HepG2 (cell line): ENCODE data around the gene MLX. TPM values are rescaled to one million over a fixed set of nuclear protein-coding genes. Genes with fewer than 3 reads are reported as not detected.
A peak's percentile ranks its signal among the peaks of the same experiment; 100 is the strongest.

ENCODE experiments used
- ATAC-seq: fragments of 200-7000 bp; cut with Tn5 transposase; 3 replicates; pipeline ENCODE4 v1.9.1; 2020; ENCODE audit warnings: mild to moderate bottlenecking, moderate library complexity
- BruUV-seq: library from RNA; stranded (reverse); fragments of 400-500 nt; replicated peaks from 2 replicates; lab custom pipeline; 2021; lab: Mats Ljungman, UMichigan
- CTCF ChIA-PET: fragments of 300-600 bp; formaldehyde crosslinking; extraction: SDS; loops from one replicate; lab custom pipeline; 2021; ENCODE audit warnings: low total read pairs, inconsistent platforms, low intra/inter-chr PET ratio; lab: Yijun Ruan, JAX
- POLR2A ChIA-PET: fragments of 350-600 bp; sonication (Branson Sonifier 250); formaldehyde crosslinking; loops from one replicate; lab custom pipeline; 2020; ENCODE audit warnings: antibody characterized with exemption, inconsistent platforms; lab: Yijun Ruan, JAX
- DNase-seq: peaks from one replicate; pipeline ENCODE4 v3.0.0-alpha.2; 2015; ENCODE audit warnings: low spot score
- FAIRE-seq: peaks from 3 replicates; lab custom pipeline; 2011; peaks lifted over from hg19 to GRCh38; lab: Jason Lieb, UNC
- H2AFZ ChIP-seq: one replicate; pipeline ENCODE4 v1.6.1; 2011; ENCODE audit warnings: low read length, inconsistent platforms
- H3K27ac ChIP-seq: fragments of 300-600 bp; 3 replicates; pipeline ENCODE4 v1.8.0; 2011; ENCODE audit warnings: mixed run types, mild to moderate bottlenecking, mixed read lengths, low read length, inconsistent platforms; ENCODE audit not compliant: insufficient read depth; ENCODE audit errors: extremely low read length
- H3K27me3 ChIP-seq, 2 experiments: fragments of 200-600 bp in 1 of 2; 2 replicates in 1 of 2; 3 replicates in 1 of 2; pipeline versions ENCODE4 v1.6.0 to v1.8.0; 2011; ENCODE audit warnings: low read length in 2 of 2, mild to moderate bottlenecking in 2 of 2, moderate library complexity in 2 of 2, inconsistent platforms in 1 of 2; ENCODE audit not compliant: insufficient read depth in 2 of 2, control insufficient read depth in 1 of 2
- H3K36me3 ChIP-seq, 2 experiments: fragments of 200-600 bp in 1 of 2; replicated peaks in 1 of 2; 2 replicates in 1 of 2; 3 replicates in 1 of 2; pipeline versions ENCODE4 v1.5.1 to v1.8.0; 2011; ENCODE audit warnings: low read length in 2 of 2, inconsistent platforms in 1 of 2; ENCODE audit not compliant: insufficient read depth in 2 of 2, control insufficient read depth in 1 of 2
- H3K4me1 ChIP-seq: 2 replicates; pipeline ENCODE4 v1.5.1; 2012; ENCODE audit warnings: low read length, inconsistent platforms; ENCODE audit not compliant: insufficient read depth
- H3K4me2 ChIP-seq: 2 replicates; pipeline ENCODE4 v1.6.0; 2011; ENCODE audit warnings: low read depth, low read length, inconsistent platforms
- H3K4me3 ChIP-seq, 3 experiments: fragments of 200-600 bp in 1 of 3; sonication (generic), shearing (Covaris generic) in 1 of 3; replicated peaks in 1 of 3; 2 replicates each; pipeline ENCODE4 v1.5.1; 2011 to 2016; ENCODE audit warnings: low read length in 3 of 3, inconsistent platforms in 2 of 3, low read depth in 2 of 3, mild to moderate bottlenecking in 2 of 3, control low read depth in 1 of 3, mixed read lengths in 1 of 3; ENCODE audit not compliant: insufficient read depth in 1 of 3
- H3K79me2 ChIP-seq: one replicate; pipeline ENCODE4 v1.6.1; 2011; ENCODE audit warnings: low read length, inconsistent platforms; ENCODE audit not compliant: insufficient read depth
- H3K9ac ChIP-seq: 2 replicates; pipeline ENCODE4 v1.6.0; 2011; ENCODE audit warnings: mild to moderate bottlenecking, low read depth, low read length, inconsistent platforms; ENCODE audit not compliant: insufficient read depth
- H3K9me3 ChIP-seq: 2 replicates; pipeline ENCODE4 v1.5.1; 2012; ENCODE audit warnings: mild to moderate bottlenecking, low read length
- H4K20me1 ChIP-seq: 2 replicates; pipeline ENCODE4 v1.6.0; 2011; ENCODE audit warnings: inconsistent platforms, mild to moderate bottlenecking, low read length, moderate library complexity; ENCODE audit not compliant: insufficient read depth
- FOXO1 ChIP-seq: sonication (generic); formaldehyde crosslinking; IDR thresholded peaks from 2 replicates; pipeline ENCODE4 v1.4.0; 2020; ENCODE audit warnings: missing genetic modification reagents
- HNF4G ChIP-seq, 2 experiments: sonication (generic) in 1 of 2; formaldehyde crosslinking in 1 of 2; IDR thresholded peaks; 2 replicates each; pipeline versions ENCODE4 v1.4.0 to v1.6.1; 2011 to 2020; ENCODE audit warnings: borderline replicate concordance in 2 of 2, low read depth in 2 of 2, mild to moderate bottlenecking in 2 of 2, low read length in 1 of 2, missing genetic modification reagents in 1 of 2, moderate library complexity in 1 of 2
- KAT8 ChIP-seq: IDR thresholded peaks from 2 replicates; pipeline ENCODE4 v1.6.1; 2016; ENCODE audit warnings: missing genetic modification reagents, missing compliant biosample characterization
- MEIS2 ChIP-seq: sonication (generic); formaldehyde crosslinking; IDR thresholded peaks from 2 replicates; pipeline ENCODE4 v1.9.0; 2021; ENCODE audit warnings: mild to moderate bottlenecking, missing genetic modification reagents
- NR1H2 ChIP-seq: sonication (generic); formaldehyde crosslinking; IDR thresholded peaks from 2 replicates; pipeline ENCODE4 v1.8.1; 2022; ENCODE audit warnings: low read depth, missing genetic modification reagents, borderline replicate concordance
- RBAK ChIP-seq: sonication (generic); formaldehyde crosslinking; IDR thresholded peaks from 2 replicates; pipeline ENCODE4 v1.5.1; 2020; ENCODE audit warnings: mild to moderate bottlenecking, missing genetic modification reagents
- RBM22 ChIP-seq: fragments of 200-400 bp; formaldehyde crosslinking; optimal IDR thresholded peaks from 2 replicates; pipeline ENCODE3; 2017; ENCODE audit warnings: mild to moderate bottlenecking, low read length, moderate library complexity
- SMYD3 ChIP-seq: sonication (generic); formaldehyde crosslinking; IDR thresholded peaks from 2 replicates; pipeline ENCODE4 v1.8.1; 2023; ENCODE audit warnings: mild to moderate bottlenecking, missing genetic modification reagents
- STAG1 ChIP-seq: sonication (generic); formaldehyde crosslinking; IDR thresholded peaks from 2 replicates; pipeline ENCODE4 v1.4.0; 2020; ENCODE audit warnings: missing genetic modification reagents
- TBX3 ChIP-seq: fragments of 450-650 bp; IDR thresholded peaks from 2 replicates; pipeline ENCODE4 v1.6.1; 2017; ENCODE audit warnings: antibody characterized with exemption, mild to moderate bottlenecking, inconsistent platforms, borderline replicate concordance
- TCF7 ChIP-seq: sonication (generic); IDR thresholded peaks from 2 replicates; pipeline ENCODE4 v1.6.1; 2016; ENCODE audit warnings: antibody characterized with exemption, low read depth
- U2AF1 ChIP-seq: fragments of 200-400 bp; formaldehyde crosslinking; optimal IDR thresholded peaks from 2 replicates; pipeline ENCODE3; 2017; ENCODE audit warnings: mild to moderate bottlenecking, low read depth, low read length
- WIZ ChIP-seq: sonication (generic); formaldehyde crosslinking; IDR thresholded peaks from 2 replicates; pipeline ENCODE4 v1.5.1; 2020; ENCODE audit warnings: mild to moderate bottlenecking, missing genetic modification reagents
- ZBTB8A ChIP-seq: sonication (generic); formaldehyde crosslinking; IDR thresholded peaks from 2 replicates; pipeline ENCODE4 v1.4.0; 2020; ENCODE audit warnings: mild to moderate bottlenecking, low read depth, missing genetic modification reagents, borderline replicate concordance
- ZNF138 ChIP-seq: sonication (generic); formaldehyde crosslinking; IDR thresholded peaks from 2 replicates; pipeline ENCODE4 v1.5.0; 2020; ENCODE audit warnings: mild to moderate bottlenecking, low read depth, missing genetic modification reagents
- ZNF160 ChIP-seq: sonication (generic); formaldehyde crosslinking; IDR thresholded peaks from 2 replicates; pipeline ENCODE4 v1.8.0; 2022; ENCODE audit warnings: mild to moderate bottlenecking, inconsistent platforms, missing genetic modification reagents
- ZNF232 ChIP-seq: sonication (generic); formaldehyde crosslinking; IDR thresholded peaks from 2 replicates; pipeline ENCODE4 v1.4.0; 2020; ENCODE audit warnings: missing genetic modification reagents, borderline replicate concordance
- ZNF513 ChIP-seq: sonication (generic); formaldehyde crosslinking; conservative IDR thresholded peaks from 2 replicates; pipeline ENCODE4 v1.5.0; 2020; ENCODE audit warnings: missing genetic modification reagents
- WGBS: methylation state at CpG from one replicate; pipeline ENCODE4 v1.1.6; 2017; ENCODE audit warnings: low lambda C conversion rate; 5-methylcytosine and 5-hydroxymethylcytosine counted together
- in situ Hi-C: cut with HindIII; loops from 2 replicates; pipeline ENCODE4 v1.10.0; 2017; ENCODE audit warnings: low pct_unique_long_range_greater_than_20kb; ENCODE audit not compliant: extremely low pct_ligation_motif_present
- intact Hi-C: fragments of 100-400 bp; cut with micrococcal nuclease; formaldehyde crosslinking; loops from one replicate; pipeline ENCODE4 v1.10.0; 2022; ENCODE audit not compliant: unreplicated experiment
- polyA plus RNA-seq, 8 experiments: library from polyadenylated mRNA; depleted of rRNA in 3 of 8; stranded (reverse) in 7 of 8; unstranded in 1 of 8; fragments of >200 nt; fragmentation: Illumina TruSeq in 4 of 8; extraction: Trizol in 4 of 8; gene quantifications; 2 replicates each; pipeline versions ENCODE4 v1.2.1 to v1.2.3, GENCODE V29; 2011 to 2016; ENCODE audit warnings: low read depth in 4 of 8, missing spikeins in 1 of 8, mixed read lengths in 1 of 8; ENCODE audit not compliant: insufficient read depth in 1 of 8
- total RNA-seq, 5 experiments: library from RNA; depleted of rRNA; stranded (reverse); fragments of >200 nt; fragmentation: Illumina TruSeq; extraction: Trizol; gene quantifications; 2 replicates each; pipeline ENCODE4 v1.2.3, GENCODE V29; 2016; ENCODE audit warnings: low read depth in 1 of 5
- TF ChIP-seq, protein P1 (sequence below): sonication (generic); formaldehyde crosslinking; IDR thresholded peaks from 2 replicates; pipeline ENCODE4 v1.5.1; 2020; ENCODE audit warnings: missing genetic modification reagents, mild to moderate bottlenecking, borderline replicate concordance

Gene MLX
- total and polyA plus RNA-seq, 2 of the 13 experiments (the other 11 are each of a cell fraction or from before 2014, with no cell fraction given), result 38.9 to 74.4 TPM

DNA sequence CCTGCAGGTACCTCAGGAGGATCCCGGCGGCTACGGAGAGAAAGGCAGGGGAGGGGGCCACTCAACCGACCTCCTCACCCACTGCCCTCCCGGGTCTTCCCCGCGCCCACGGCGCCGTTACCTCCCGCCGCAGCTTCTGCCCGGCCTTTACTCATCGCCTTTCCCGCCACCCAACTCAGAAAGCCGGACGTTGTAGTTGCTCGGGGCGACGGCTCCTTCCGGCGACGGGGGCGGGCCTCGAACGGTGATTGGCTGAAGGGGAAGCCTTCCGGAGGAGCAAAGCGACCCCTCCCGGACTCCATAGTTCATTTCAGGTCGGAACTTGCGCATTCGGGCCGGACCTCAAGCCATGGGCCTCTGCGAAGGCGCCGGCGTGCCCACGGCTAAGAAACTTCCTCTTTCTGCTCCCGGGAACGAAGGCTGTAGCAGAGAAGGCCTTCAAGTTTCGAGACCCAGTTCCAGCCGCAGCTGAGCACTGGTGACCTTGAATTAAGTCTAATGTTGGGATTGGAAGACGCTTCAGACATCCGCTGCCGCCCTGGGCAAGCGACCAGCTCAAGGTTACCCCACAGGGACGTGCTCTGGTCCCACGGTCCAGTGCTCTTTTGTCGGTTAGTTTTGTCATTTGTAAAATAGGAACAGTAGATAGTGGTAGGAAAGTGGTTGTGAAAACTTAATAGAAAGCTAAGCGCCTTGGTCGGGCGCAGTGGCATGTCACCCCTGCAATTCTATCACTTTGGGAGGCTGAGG, 10.8 kb downstream of the MLX start, which contains the start of gene PSMC3IP:
Gene PSMC3IP (minus strand): TSS at position 198 of the 750 bp plus-strand sequence. CDS start 43 bp downstream, at position 155.
- Histone ChIP-seq H3K9me3 (no peaks in the 10 kb centered on the region), H2AFZ (no peak within 1 kb of the TSS), H3K4me3 (peak within 1 kb of the TSS; percentile 75 to 97 (median 87)), H4K20me1 (no peaks in the 10 kb centered on the region), H3K27ac (peak within 1 kb of the TSS; percentile 90), H3K79me2 (peaks cover 23% of the 10 kb centered on the region), H3K4me2 (peak within 1 kb of the TSS; percentile 99), H3K36me3 (peaks cover 28 to 49% of the 10 kb centered on the region in 2 experiments), H3K4me1 (peaks cover 33% of the 10 kb centered on the region), H3K9ac (peak within 1 kb of the TSS; percentile 96), H3K27me3 (no peaks in the 10 kb centered on the region; a peak in 1 of 5 replicates)
- intact Hi-C loops, result loop anchor here (1.0 to 5.0 kb wide), 3 partner anchors 10 to 185 kb away; partner anchors contain the start of genes CCR10, MLX and RAMP2
- peak; percentile 92 for DNase-seq
- ATAC-seq, result peak; percentile 90
- ChIA-PET POLR2A (interaction anchor here (0.6 to 8.5 kb wide), 33 partner anchors 8 to 316 kb away, joined by 3 to 128 read pairs (median 4); partner anchors contain the start of genes BECN1, CNTD1, CNTNAP1 and COA3), CTCF (interaction anchor here (1.0 to 1.7 kb wide), 4 partner anchors 15 to 143 kb away, joined by 3 to 9 read pairs (median 5); partner anchors contain the start of gene CCR10)
- TSS peak; percentile 66 for BruUV-seq
- FAIRE-seq, result peak; percentile 61
- 1% methylated on average over 37 of the region's 52 CpGs for WGBS
- in situ Hi-C loops, result no loop called here
- TF ChIP-seq U2AF1 (peak; percentile 92), MEIS2 (CRISPR knock-in tag) (peak; percentile 49; the same call in 1 of the 2 replicates), ZNF138 (CRISPR knock-in tag) (peak; percentile 86; the same call in 1 of the 2 replicates), KAT8 (CRISPR knock-in tag) (peak; percentile 95), TBX3 (no peak), NR1H2 (peak; percentile 44; the same call in 1 of the 2 replicates), TCF7 (no peak), WIZ (CRISPR knock-in tag) (peak; percentile 88; the same call in 1 of the 2 replicates), FOXO1 (peak; percentile 38; the same call in 1 of the 2 replicates), ZNF513 (CRISPR knock-in tag) (no peak), RBM22 (peak; percentile 91), ZNF232 (CRISPR knock-in tag) (peak; percentile 80; the same call in 1 of the 2 replicates), RBAK (CRISPR knock-in tag) (no peak), ZBTB8A (CRISPR knock-in tag) (no peak), SMYD3 (CRISPR knock-in tag) (peak; percentile 77; the same call in 1 of the 2 replicates), STAG1 (CRISPR knock-in tag) (peak; percentile 24), HNF4G (IDR thresholded peaks at IDR 0.05; ENCODE audit: borderline replicate concordance, low read depth, low read length) (peak; percentile 25; the same call in 1 of the 2 replicates), HNF4G (CRISPR knock-in tag; IDR thresholded peaks at IDR 0.05; ENCODE audit: borderline replicate concordance, low read depth) (0 out of 2 replicates have a peak, but pooled peaks have one; percentile 48), ZNF160 (CRISPR knock-in tag) (0 out of 2 replicates have a peak, but pooled peaks have one; percentile 34)
- TF ChIP-seq, protein P1, sequence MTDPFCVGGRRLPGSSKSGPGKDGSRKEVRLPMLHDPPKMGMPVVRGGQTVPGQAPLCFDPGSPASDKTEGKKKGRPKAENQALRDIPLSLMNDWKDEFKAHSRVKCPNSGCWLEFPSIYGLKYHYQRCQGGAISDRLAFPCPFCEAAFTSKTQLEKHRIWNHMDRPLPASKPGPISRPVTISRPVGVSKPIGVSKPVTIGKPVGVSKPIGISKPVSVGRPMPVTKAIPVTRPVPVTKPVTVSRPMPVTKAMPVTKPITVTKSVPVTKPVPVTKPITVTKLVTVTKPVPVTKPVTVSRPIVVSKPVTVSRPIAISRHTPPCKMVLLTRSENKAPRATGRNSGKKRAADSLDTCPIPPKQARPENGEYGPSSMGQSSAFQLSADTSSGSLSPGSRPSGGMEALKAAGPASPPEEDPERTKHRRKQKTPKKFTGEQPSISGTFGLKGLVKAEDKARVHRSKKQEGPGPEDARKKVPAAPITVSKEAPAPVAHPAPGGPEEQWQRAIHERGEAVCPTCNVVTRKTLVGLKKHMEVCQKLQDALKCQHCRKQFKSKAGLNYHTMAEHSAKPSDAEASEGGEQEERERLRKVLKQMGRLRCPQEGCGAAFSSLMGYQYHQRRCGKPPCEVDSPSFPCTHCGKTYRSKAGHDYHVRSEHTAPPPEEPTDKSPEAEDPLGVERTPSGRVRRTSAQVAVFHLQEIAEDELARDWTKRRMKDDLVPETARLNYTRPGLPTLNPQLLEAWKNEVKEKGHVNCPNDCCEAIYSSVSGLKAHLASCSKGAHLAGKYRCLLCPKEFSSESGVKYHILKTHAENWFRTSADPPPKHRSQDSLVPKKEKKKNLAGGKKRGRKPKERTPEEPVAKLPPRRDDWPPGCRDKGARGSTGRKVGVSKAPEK, result no peak; the same call in 1 of the 2 replicates
